ENCODE measurements around the gene TMCO4.

- TF ChIP-seq CTCF (IDR thresholded peaks at IDR 0.05) (no peak), EZH2 (IDR thresholded peaks at IDR 0.05; ENCODE audit: borderline replicate concordance, insufficient read depth, low read depth, low read length, poor library complexity, severe bottlenecking) (no peak)
Observed at GRCh38 chr1:19814681-19815503, 15.2 kb upstream of the TMCO4 start, which contains the start of gene RNF186.

Data from B cell (primary cell).